ENCODE measurements around the gene ERICH3. TPM values are rescaled to one million over a fixed set of nuclear protein-coding genes. Genes with fewer than 3 reads are reported as not detected.

Gene ERICH3
- polyA plus RNA-seq, 1 donor from 2014 or later = 0.27 TPM

DNA sequence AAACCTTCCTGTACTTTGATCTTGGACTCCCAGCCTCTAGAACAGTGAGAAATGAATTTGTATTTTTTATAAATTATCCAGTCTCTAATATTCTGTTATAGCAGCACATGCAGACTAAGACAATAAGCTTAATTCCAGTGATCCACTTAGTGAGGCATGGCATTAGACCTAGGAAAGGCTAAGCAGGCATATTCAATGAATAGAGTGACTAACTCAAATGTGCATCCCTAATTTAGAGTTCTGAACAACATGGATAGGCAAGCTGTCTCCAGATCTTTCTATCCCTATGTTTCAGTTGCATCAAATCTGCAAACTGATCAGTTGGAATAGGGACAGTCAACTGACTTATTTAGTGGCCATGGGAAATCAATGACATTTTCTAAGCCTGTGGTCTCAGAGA is 4.3 kb upstream of the ERICH3 start:
- Histone ChIP-seq H2AFZ (ENCODE audit: low read depth, low read length) (no peak overlapping the region), H3K4me3 (ENCODE audit: low read length) (no peak overlapping the region)

GRCh38 chr1:74674278-74675048 is 871 bp upstream of the ERICH3 start:
- Histone ChIP-seq H3K9ac (ENCODE audit: low read length) (no peak overlapping the region), H3K4me2 (ENCODE audit: low read length) (no peak overlapping the region), H3K4me3 (ENCODE audit: low read length) (no peak overlapping the region)
- no peak for TF ChIP-seq SMC3 (conservative IDR thresholded peaks at IDR 0.05; ENCODE audit: poor library complexity)
- no peak for TF ChIP-seq EP300 (conservative IDR thresholded peaks at IDR 0.05; ENCODE audit: poor library complexity, severe bottlenecking)
- TF ChIP-seq MXI1 (conservative IDR thresholded peaks at IDR 0.05; ENCODE audit: poor library complexity, severe bottlenecking) = no peak
- TF ChIP-seq REST (IDR thresholded peaks at IDR 0.05; ENCODE audit: borderline replicate concordance) = no peak
- no peak for TF ChIP-seq RAD21 (conservative IDR thresholded peaks at IDR 0.05)
- TF ChIP-seq TAF1 (IDR thresholded peaks at IDR 0.05; ENCODE audit: low read depth) = no peak

More for the DNA sequence above, 4.3 kb upstream of the ERICH3 start:
- Histone ChIP-seq H3K9ac (ENCODE audit: low read length) (no peak overlapping the region), H3K9me3 (ENCODE audit: low read length) (no peaks in the 10 kb centered on the region), H3K27me3 (ENCODE audit: insufficient read depth, low read depth, low read length) (no peaks in the 10 kb centered on the region), H4K20me1 (ENCODE audit: insufficient read depth) (no peaks in the 10 kb centered on the region), H3K27ac (ENCODE audit: low read length) (no peak overlapping the region), H3K4me2 (ENCODE audit: low read length) (no peak overlapping the region), H3F3A (ENCODE audit: insufficient read depth, low read length, poor library complexity, severe bottlenecking) (no peaks in the 10 kb centered on the region), H3K9me2 (ENCODE audit: insufficient read depth, low read length) (no peaks in the 10 kb centered on the region), H3K79me2 (replicated peaks; ENCODE audit: insufficient read depth, low read length) (no peaks in the 10 kb centered on the region), H3K36me3 (ENCODE audit: insufficient read depth, low read length) (no peaks in the 10 kb centered on the region)
- no peak for TF ChIP-seq EP300 (conservative IDR thresholded peaks at IDR 0.05; ENCODE audit: poor library complexity, severe bottlenecking)
- no peak for TF ChIP-seq REST (IDR thresholded peaks at IDR 0.05; ENCODE audit: borderline replicate concordance)
- TF ChIP-seq POLR2AphosphoS5 (IDR thresholded peaks at IDR 0.05) = no peak
- TF ChIP-seq CTCF (IDR thresholded peaks at IDR 0.05; ENCODE audit: poor library complexity, severe bottlenecking) = no peak
- TF ChIP-seq SMC3 (conservative IDR thresholded peaks at IDR 0.05; ENCODE audit: poor library complexity) = no peak
- no peak for TF ChIP-seq EZH2 (IDR thresholded peaks at IDR 0.05; ENCODE audit: borderline replicate concordance, insufficient read depth, low read length, poor library complexity, severe bottlenecking)
- TF ChIP-seq MXI1 (conservative IDR thresholded peaks at IDR 0.05; ENCODE audit: poor library complexity, severe bottlenecking) = no peak
- TF ChIP-seq TAF1 (IDR thresholded peaks at IDR 0.05; ENCODE audit: low read depth) = no peak
- TF ChIP-seq RAD21 (conservative IDR thresholded peaks at IDR 0.05) = no peak

More at GRCh38 chr1:74674278-74675048, 871 bp upstream of the ERICH3 start:
- Histone ChIP-seq H3K79me2 (replicated peaks; ENCODE audit: insufficient read depth, low read length) (no peaks in the 10 kb centered on the region), H4K20me1 (ENCODE audit: insufficient read depth) (no peaks in the 10 kb centered on the region), H3K27ac (ENCODE audit: low read length) (no peak overlapping the region), H3K9me2 (ENCODE audit: insufficient read depth, low read length) (no peaks in the 10 kb centered on the region), H3K9me3 (ENCODE audit: low read length) (no peaks in the 10 kb centered on the region), H3K27me3 (ENCODE audit: insufficient read depth, low read depth, low read length) (no peaks in the 10 kb centered on the region), H2AFZ (ENCODE audit: low read depth, low read length) (no peak overlapping the region), H3K36me3 (ENCODE audit: insufficient read depth, low read length) (no peaks in the 10 kb centered on the region), H3F3A (ENCODE audit: insufficient read depth, low read length, poor library complexity, severe bottlenecking) (no peaks in the 10 kb centered on the region)

Measured in neural cell (in vitro differentiated cells).